Stimulated activated CD4-positive, alpha-beta T cell treated with anti-CD3 and anti-CD28 coated beads, Interleukin-4, amount 100 ng/mL, for 1 hour (primary cell): ENCODE measurements around the gene TNS3.

Source experiments
- DNase-seq: peaks from one replicate; pipeline ENCODE4 v3.0.0-alpha.2; 2020

TNS3 gene

GRCh38 chr7:47518827-47519226 lies 63.1 kb downstream of the TNS3 start:
- DNase-seq = no peak

DNA sequence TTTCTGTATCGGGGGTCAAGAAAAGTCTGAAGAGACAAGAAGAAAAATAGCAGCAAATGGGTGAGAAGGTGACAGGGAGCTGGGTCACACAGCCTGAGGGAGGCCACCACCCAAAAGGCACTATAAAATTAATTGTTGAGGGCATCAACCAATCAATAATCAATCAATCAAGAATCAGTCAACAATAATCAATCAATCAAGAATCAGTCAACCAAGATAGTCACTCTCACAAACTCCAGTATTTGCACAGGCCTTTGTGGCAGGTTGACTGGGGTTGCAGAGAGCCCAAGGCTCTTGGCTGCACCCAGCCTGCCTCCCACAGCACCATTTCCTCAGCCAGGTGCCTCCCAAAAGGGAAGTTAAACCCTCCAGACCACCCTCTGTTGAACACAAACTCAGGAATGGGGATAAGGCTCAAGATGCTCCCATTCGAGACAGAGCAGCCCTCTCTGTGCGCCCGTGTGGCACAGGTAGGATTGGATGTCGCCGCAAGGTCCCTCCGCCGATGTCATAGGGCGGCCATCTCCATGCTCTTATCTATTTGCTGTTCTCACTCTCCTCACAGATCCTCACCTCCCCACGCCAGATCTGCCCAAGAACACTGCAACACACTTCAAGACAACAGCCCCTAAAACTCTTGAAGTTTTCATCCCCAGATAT lies 64.0 kb downstream of the TNS3 start:
- DNase-seq = no peak

DNA sequence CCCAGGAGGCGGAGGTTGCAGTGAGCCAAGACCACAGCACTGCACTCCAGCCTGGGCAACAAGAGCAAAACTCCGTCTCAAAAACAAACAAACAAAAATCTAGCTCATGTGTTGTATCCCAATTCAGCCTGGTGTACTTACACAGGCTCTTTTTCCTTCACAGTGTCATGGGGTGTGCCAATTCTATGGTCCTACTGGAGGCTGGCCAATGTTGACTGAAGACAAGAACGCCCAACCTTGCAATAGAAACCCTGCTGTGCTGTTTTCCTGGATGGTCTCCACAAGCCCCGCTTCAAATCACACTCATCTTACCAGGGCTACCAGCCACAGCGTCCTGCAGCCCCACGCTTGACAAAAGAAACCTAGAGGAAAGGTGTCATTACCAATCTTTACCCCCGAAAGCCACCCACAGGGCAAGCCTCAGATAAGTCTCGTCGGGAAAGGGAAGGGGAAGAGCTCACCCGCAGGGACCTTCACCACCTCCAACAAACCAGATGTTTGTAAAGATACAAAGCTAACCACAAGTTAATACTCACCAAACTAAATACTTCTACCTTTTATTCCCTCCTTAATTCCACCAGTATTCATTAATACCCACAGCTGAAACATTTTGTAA lies 64.8 kb downstream of the TNS3 start:
- DNase-seq = no peak

DNA sequence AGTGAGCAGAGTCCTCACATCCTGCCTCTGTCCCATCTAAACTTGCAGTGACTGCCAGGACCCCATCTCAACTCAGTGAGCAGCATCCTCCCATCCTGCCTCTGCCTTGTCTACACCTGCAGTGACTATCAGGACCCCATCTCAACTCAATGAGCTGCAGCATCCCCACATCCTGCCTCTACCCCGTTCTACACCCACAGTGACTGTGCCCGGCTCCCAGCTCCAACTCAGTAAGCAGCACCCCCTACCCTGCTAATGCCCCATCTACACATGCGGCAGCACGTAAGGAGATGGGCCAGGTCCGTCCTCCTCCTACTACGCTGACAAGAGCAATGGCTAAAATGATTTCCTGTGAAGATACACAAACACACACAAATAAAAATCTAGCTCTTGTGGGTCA lies 65.5 kb downstream of the TNS3 start:
- DNase-seq = no peak

- DNase-seq = no peak
These were observed 66.5 kb downstream of the TNS3 start for GRCh38 chr7:47515305-47515834.

DNA sequence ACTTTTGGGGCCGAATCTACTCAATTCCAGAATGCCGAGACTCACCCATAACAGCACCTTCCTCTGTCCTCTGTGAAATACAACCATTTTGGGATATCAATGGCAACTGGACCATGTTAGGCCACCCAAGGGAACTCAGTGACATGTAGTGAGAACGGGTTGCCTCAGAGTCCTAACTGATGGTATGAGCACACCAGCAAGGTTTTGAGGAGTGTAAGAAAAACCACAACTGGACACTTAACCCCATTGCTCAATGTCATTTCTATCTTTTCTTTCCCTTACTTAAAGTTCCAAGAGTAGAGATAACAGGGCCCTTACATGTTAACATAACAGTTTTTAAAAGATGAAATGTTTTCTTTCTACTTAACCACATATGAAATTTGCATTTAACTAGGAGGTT lies 67.1 kb downstream of the TNS3 start:
- DNase-seq = no peak

DNA sequence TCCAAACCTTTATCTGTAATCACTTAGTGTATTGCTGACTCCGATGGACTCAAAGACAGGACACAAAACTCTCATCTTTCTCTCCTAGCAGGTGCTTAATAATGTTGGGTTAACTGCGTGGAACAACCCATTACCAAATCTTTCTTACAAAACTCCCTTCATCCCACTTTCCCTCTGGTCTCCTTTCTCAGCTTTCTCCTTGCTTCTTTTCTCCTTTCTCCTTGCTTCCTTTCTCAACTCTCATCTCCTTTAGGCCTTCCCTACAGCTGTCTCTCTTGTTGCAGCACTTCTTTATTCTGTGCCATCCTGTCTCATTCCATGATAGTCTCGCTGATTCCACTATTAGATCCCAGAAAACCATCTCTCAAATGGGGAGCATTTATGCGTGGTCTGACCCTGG lies 67.5 kb downstream of the TNS3 start:
- DNase-seq = no peak

GRCh38 chr7:47513741-47514241 lies 68.1 kb downstream of the TNS3 start:
- DNase-seq = no peak

- no peak for DNase-seq
These were observed 69.3 kb downstream of the TNS3 start for GRCh38 chr7:47512481-47513176.

DNA sequence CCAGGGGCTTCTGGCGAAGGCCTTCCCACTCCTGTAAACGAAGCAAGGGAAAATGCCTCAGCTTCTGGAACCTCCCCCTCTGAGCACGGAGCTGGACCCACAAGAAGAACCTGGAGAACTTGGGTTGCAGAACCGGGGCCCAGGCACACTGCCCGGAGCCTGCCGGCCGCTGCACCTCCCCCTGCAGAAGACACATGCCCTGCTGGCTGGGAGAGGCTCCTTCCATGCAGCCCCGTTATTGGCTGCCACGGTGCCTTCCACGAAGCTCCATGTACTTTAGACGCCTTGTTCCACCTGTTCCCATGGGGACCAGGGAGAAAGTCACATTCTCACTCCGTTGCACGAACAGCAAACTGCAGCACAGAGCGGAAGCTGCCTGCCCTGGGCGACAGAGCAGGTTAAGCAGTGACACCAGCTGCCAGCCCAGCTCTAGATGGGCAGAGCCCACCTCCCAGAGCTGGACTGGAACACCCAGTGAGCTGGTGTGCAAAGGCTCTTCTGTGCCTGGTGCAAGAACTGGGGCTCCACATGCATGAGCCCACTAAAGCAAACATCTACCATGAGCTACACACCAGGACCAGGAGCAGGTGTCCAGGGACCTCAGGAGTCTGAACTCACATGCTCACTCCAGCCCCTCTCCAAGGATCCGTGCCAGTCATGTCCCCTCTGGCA lies 70.1 kb downstream of the TNS3 start:
- no peak for DNase-seq

DNA sequence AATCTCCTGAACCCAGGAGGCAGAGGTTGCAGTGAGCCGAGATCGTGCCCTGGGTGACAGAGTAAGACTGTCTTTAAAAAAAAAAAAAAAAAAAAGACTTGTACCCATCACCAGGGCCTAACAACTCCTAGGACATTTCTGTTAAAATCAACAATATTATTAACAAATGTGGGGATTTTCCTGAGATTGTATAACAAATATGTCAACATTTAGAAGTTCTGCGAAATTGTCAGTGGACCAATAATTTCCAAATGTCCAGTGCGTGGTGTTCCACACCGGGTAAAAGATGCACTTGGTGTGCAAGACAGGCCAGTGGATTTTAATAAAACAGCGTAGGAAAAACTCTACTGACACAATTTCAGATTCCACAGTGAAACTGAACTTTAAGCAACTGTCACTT lies 71.1 kb downstream of the TNS3 start:
- DNase-seq = no peak

DNA sequence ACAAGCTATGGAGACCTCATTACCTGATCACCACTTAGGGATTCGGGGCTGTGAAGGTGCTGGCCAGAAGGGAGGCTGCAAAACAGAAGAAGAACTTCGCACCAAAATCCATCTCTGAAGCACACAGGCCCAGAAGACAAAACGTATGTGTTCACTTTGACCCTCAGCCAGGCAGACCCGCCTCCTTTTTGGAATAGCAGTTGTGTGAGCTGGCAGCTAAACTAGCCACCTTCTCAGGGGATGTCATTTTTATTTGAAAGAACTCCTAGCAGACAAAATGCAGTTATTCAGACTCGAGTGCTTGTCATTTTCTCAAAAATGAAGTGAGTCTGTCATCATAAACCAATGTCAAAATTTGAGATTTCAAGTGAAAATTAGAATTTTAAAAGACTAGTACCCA lies 71.7 kb downstream of the TNS3 start:
- DNase-seq = no peak

DNA sequence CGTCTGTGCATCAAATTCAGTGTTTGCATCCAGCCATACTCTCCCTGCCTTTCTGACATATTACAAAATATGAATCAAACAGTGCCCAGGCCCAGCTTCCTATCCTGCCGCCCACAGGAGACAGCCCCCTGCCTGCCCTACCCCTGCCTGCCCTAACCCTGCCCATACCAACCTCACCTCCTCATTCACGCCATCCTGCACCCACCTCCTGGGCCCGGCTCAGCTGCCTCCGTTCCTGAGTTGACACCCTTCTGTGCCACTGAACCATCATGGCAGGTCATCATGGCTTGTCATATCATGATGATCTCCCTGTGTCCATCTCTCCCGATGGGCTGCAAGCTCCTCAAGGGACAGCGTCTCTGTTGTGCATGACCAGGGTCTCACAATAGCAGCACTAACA lies 72.3 kb downstream of the TNS3 start:
- DNase-seq = no peak

- no peak for DNase-seq
These were observed 73.2 kb downstream of the TNS3 start for GRCh38 chr7:47508389-47509380.

DNA sequence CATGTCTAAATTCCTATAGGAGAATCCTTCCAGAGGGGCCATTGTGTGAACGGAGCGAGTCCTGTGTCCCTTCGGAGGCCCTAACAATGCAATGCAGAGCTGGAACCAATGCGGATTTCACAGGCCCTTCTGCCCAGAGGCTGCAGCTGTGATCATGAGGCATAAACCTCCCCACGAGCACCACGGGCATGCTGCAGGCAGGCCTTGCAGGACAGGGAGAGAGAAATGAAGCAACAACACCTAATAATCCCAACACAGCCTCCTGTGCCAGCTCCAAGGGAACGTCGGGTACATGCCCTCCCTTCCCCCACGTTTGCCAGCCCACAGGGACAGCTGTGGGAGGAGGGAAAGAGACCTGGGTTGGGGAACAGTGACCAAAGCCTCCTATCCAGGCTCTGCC lies 74.4 kb downstream of the TNS3 start:
- no peak for DNase-seq

GRCh38 chr7:47506382-47507339 lies 75.2 kb downstream of the TNS3 start:
- DNase-seq = no peak

DNA sequence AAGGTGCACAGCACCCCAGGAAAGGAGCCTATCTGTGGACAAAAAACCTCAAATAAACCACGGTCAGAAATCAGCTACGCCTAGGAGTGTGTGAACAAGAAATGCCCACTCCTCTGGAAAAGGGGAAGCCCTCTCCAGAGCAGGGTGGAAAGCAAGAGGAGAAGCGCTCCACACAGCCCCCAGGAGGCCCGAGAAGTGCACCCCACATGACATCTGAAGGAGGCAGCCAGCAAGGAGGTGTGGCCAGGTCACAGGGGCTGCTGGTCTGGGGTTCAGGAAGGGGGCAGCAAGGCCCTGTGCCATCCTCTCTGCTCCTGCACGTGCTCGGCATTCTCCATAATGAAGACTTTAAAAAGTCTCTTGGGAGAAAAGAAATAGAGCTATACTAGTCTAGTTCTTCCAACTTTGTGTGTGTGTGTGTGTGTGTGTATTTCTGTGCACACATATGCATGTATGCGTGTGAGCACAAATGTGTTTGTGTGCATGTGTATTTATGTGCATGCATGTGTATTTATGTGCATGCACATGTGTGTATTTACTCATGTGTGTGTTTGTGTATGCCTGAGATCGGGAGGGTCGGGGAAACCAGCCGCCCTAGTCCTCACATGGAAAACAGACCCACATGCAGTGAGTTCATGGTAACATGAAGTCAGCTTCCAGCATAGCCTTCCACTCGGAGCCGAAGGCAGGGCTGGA lies 76.5 kb downstream of the TNS3 start:
- DNase-seq = no peak

DNA sequence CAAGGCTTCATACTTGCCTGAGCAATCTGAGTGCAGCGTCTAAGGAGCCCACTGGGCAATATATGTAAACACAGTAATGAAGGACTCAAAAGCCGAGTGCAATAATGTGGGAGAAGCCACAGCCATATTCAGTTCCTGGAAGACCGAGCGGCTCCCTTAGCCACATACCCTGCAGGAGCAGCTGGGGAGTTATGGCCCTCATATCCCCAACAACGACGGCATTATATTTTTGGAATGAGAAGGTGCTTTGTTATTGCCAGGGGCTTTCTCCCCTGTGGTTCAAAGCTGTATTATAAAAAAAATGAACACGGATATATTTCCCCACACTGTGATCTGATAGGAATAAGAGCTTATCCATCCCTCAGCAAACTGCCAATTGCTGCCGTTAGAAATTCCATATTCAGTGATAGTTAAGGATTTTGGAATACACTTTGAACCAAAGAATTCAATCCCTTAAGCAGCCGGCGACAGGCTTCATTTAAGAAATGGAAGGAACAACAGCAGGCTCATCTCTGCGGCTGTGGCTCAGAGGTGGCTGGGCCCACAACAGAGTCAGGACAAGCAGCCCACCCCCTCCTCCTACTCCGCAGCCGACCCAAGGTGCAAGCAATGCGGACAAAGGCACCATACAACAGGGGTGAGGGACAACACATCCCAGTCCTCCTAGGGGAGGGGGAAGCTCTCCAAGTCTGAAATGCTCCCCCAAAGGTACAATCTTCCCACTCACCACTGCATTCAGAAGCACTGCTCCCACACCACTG lies 77.2 kb downstream of the TNS3 start:
- DNase-seq = no peak

DNA sequence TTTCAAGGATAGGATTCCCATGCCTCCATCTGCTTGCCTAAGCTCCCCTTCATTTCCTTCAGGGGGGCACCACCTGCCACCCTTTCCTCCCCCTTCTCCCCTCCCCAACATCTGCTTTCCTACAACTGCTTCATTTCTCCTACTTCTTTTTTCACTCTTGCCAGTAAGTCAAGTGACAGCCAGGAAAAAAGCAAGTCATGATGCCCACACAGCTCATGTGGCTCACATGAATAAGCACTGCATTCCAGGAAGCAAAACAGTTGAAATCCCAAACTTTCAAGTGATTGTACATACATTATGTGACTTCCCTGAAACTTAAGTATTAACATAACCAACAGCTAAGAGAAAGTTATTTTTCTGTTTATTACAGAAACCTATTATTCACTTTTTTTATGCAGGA lies 78.6 kb downstream of the TNS3 start:
- no peak for DNase-seq
